Thoracic aorta (tissue), 2 donors: ENCODE data around the gene CYP2W1. TPM values are rescaled to one million over a fixed set of nuclear protein-coding genes. Genes with fewer than 3 reads are reported as not detected.

ENCODE experiments used
- ATAC-seq: fragments of 150-250 bp; one replicate; pipeline ENCODE4 v1.8.0; 2017; ENCODE audit warnings: low read depth; ENCODE audit not compliant: insufficient number of reproducible peaks, low FRiP score
- DNase-seq: peaks from one replicate; pipeline ENCODE4 v3.0.0-alpha.2; 2020; ENCODE audit warnings: low spot score
- H3K27ac ChIP-seq, 2 donors: fragments of 200-600 bp; sonication (generic); 1 replicate in 1 of 2; 2 replicates in 1 of 2; pipeline ENCODE4 v1.5.1; 2016; ENCODE audit warnings: mild to moderate bottlenecking in 2 of 2, moderate library complexity in 2 of 2
- H3K27me3 ChIP-seq: fragments of 200-600 bp; sonication (generic); replicated peaks from 2 replicates; pipeline ENCODE4 v1.6.0; 2016; ENCODE audit warnings: mild to moderate bottlenecking; ENCODE audit not compliant: insufficient read depth
- H3K36me3 ChIP-seq: fragments of 200-600 bp; sonication (generic); one replicate; pipeline ENCODE4 v1.5.1; 2016
- H3K4me1 ChIP-seq, 2 donors: fragments of 200-600 bp; sonication (generic); 1 replicate in 1 of 2; 2 replicates in 1 of 2; pipeline versions ENCODE4 v1.5.1 to v1.6.0; 2016; ENCODE audit warnings: low read depth in 2 of 2, mild to moderate bottlenecking in 1 of 2; ENCODE audit not compliant: control insufficient read depth in 1 of 2
- H3K4me3 ChIP-seq: fragments of 200-600 bp; sonication (generic); 2 replicates; pipeline ENCODE4 v1.5.1; 2016; ENCODE audit warnings: mild to moderate bottlenecking
- H3K9me3 ChIP-seq: fragments of 200-600 bp; sonication (generic); 2 replicates; pipeline ENCODE4 v1.5.1; 2016
- CTCF ChIP-seq: fragments of 200-600 bp; sonication (generic); IDR thresholded peaks from one replicate; pipeline ENCODE4 v1.5.1; 2019; ENCODE audit warnings: antibody characterized with exemption
- total RNA-seq, 2 donors: library from RNA; depleted of rRNA; stranded (reverse); fragments of >200 nt; gene quantifications; one replicate each; pipeline versions ENCODE4 v1.1.0 to v1.2.3, GENCODE V29; 2016

The CYP2W1 gene
- total RNA-seq, 2 donors from 2014 or later, result not detected

- Histone ChIP-seq H3K27me3 (no peaks in the 10 kb centered on the region), H3K27ac (peak within 1 kb of the TSS in 1 of 2 donors; percentile 34), H3K36me3 (no peaks in the 10 kb centered on the region), H3K4me1 (peaks cover 8 to 19% of the 10 kb centered on the region in 2 donors), H3K9me3 (no peaks in the 10 kb centered on the region), H3K4me3 (peak within 1 kb of the TSS; percentile 87)
- no peak for DNase-seq
- TF ChIP-seq CTCF, result no peak
- no peak for ATAC-seq
These were observed 28.4 kb upstream of the CYP2W1 start, which contains the start of gene ADAP1 for GRCh38 chr7:954330-955238. Gene ADAP1, minus strand, starts transcription at chr7:954680. Its CDS starts 203 bp downstream, at chr7:954477.

GRCh38 chr7:956031-956430 is 26.9 kb upstream of the CYP2W1 start:
- DNase-seq, result no peak
- no peak overlapping the region for H3K27ac ChIP-seq

GRCh38 chr7:957418-958220 is 25.4 kb upstream of the CYP2W1 start:
- no peak for ATAC-seq
- Histone ChIP-seq H3K9me3 (no peaks in the 10 kb centered on the region), H3K27me3 (no peaks in the 10 kb centered on the region), H3K36me3 (no peaks in the 10 kb centered on the region), H3K27ac (no peak overlapping the region), H3K4me3 (no peak overlapping the region), H3K4me1 (peaks cover 8 to 19% of the 10 kb centered on the region in 2 donors)
- DNase-seq, result no peak
- TF ChIP-seq CTCF, result no peak

More at GRCh38 chr7:956031-956430, 26.9 kb upstream of the CYP2W1 start:
- Histone ChIP-seq H3K27me3 (no peaks in the 10 kb centered on the region), H3K9me3 (no peaks in the 10 kb centered on the region), H3K4me3 (no peak overlapping the region), H3K4me1 (peaks cover 8 to 19% of the 10 kb centered on the region in 2 donors), H3K36me3 (no peaks in the 10 kb centered on the region)
- no peak for TF ChIP-seq CTCF
- no peak for ATAC-seq

- H3K4me1 ChIP-seq, result peaks cover 5 to 20% of the 10 kb centered on the region in 2 donors
- H3K36me3 ChIP-seq, result no peaks in the 10 kb centered on the region
- TF ChIP-seq CTCF, result no peak
- no peak overlapping the region for H3K4me3 ChIP-seq
- no peaks in the 10 kb centered on the region for H3K9me3 ChIP-seq
- no peak for DNase-seq
- ATAC-seq, result no peak
- no peaks in the 10 kb centered on the region for H3K27me3 ChIP-seq
- H3K27ac ChIP-seq, result no peak overlapping the region
These were observed 24.5 kb upstream of the CYP2W1 start for GRCh38 chr7:958221-959200.
